HUES64 (cell line): ENCODE measurements around the gene RAB6C. TPM values are rescaled to one million over a fixed set of nuclear protein-coding genes. Genes with fewer than 3 reads are reported as not detected.
"Not testable (repeated sequence)": the region's sequence is repeated elsewhere in the genome, so short reads cannot be mapped to it uniquely, and the experiment has no call there.

ENCODE experiments used
- H3K27ac ChIP-seq: 2 replicates; pipeline ENCODE4 v1.7.0; 2013; ENCODE audit warnings: low read depth, low read length, inconsistent platforms
- H3K27me3 ChIP-seq: 2 replicates; pipeline ENCODE4 v1.6.1; 2013; ENCODE audit warnings: mild to moderate bottlenecking, low read length; ENCODE audit not compliant: insufficient read depth
- H3K36me3 ChIP-seq: 2 replicates; pipeline ENCODE4 v1.6.1; 2013; ENCODE audit warnings: mild to moderate bottlenecking, low read length; ENCODE audit not compliant: insufficient read depth
- H3K4me1 ChIP-seq: 2 replicates; pipeline ENCODE4 v1.6.1; 2013; ENCODE audit warnings: mild to moderate bottlenecking, low read length, moderate library complexity; ENCODE audit not compliant: insufficient read depth
- H3K4me3 ChIP-seq: 2 replicates; pipeline ENCODE4 v1.5.1; 2013; ENCODE audit warnings: mild to moderate bottlenecking, low read length, moderate library complexity
- H3K9ac ChIP-seq: 2 replicates; pipeline ENCODE4 v1.6.1; 2013; ENCODE audit warnings: mild to moderate bottlenecking, low read depth, low read length
- H3K9me3 ChIP-seq: 2 replicates; pipeline ENCODE4 v1.6.1; 2013; ENCODE audit warnings: low read depth, low read length; ENCODE audit not compliant: insufficient read depth
- WGBS: fragments of 150-250, 120-280 bp; methylation state at CpG from one replicate; pipeline ENCODE4 v1.1.7; 2013; ENCODE audit warnings: missing lambda C conversion rate; 5-methylcytosine and 5-hydroxymethylcytosine counted together
- polyA plus RNA-seq, 2 experiments: library from polyadenylated mRNA; stranded (reverse); fragments of 50-300 nt; gene quantifications; one replicate each; pipeline ENCODE4 v1.2.3, GENCODE V29; 2013

Gene RAB6C
- not detected for polyA plus RNA-seq (2013, experiment 1 of 2)
- 0.13 TPM for polyA plus RNA-seq (2013, experiment 2 of 2)

DNA sequence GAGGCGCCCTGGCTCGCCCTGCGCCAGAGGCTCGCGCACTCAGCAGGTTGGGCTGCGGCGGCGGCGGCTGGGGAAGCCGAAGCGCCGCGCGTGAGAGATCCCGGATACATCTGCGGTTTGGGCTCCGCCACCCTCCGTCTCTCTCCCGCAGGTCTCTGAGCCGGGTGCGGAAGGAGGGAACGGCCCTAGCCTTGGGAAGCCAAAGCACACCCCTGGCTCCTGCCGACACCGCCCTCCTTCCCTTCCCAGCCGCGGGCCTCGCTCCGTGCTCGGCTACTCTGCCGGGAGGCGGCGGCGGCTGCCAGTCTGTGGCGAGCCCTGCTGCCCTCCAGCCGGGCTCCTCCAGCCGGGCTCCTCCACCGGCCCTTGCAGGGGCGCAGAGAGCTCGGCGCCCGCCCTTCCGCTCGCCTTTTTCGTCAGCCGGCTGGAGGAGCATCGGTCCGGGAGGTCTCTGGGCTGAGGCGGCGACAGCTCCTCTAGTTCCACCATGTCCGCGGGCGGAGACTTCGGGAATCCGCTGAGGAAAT, at the start of gene RAB6C:
RAB6C (plus strand) TSS at position 38 of the 527 bp plus-strand sequence; CDS start at position 488, 450 bp downstream.
- 1% methylated on average over 48 of the region's 54 CpGs for WGBS
- peaks cover 38% of the 10 kb centered on the region for H3K27me3 ChIP-seq
- H3K4me1 ChIP-seq, H3K9ac ChIP-seq, H3K36me3 ChIP-seq, H3K27ac ChIP-seq, H3K9me3 ChIP-seq: not testable (repeated sequence)
- peak within 1 kb of the TSS; percentile 55 for H3K4me3 ChIP-seq

GRCh38 chr2:129930451-129930850, 49.0 kb upstream of the RAB6C start:
- Histone ChIP-seq H3K4me3 (no peak overlapping the region), H3K27me3 (peaks cover 16% of the 10 kb centered on the region), H3K36me3 (no peaks in the 10 kb centered on the region), H3K4me1 (peaks cover 9% of the 10 kb centered on the region; the same call in 1 of the 2 replicates), H3K9ac (no peak overlapping the region), H3K27ac (no peak overlapping the region), H3K9me3 (no peaks in the 10 kb centered on the region)
- 68% methylated on average over 4 of the region's 6 CpGs for WGBS

GRCh38 chr2:129933387-129933786, 46.1 kb upstream of the RAB6C start:
- not testable (repeated sequence) for H3K9ac ChIP-seq, H3K9me3 ChIP-seq, H3K27ac ChIP-seq, H3K4me3 ChIP-seq, H3K36me3 ChIP-seq
- H3K4me1 ChIP-seq, result peaks cover 10% of the 10 kb centered on the region; the same call in 1 of the 2 replicates
- H3K27me3 ChIP-seq, result peaks cover 16% of the 10 kb centered on the region
- WGBS, result 64% methylated on average over 8 of the region's 8 CpGs

DNA sequence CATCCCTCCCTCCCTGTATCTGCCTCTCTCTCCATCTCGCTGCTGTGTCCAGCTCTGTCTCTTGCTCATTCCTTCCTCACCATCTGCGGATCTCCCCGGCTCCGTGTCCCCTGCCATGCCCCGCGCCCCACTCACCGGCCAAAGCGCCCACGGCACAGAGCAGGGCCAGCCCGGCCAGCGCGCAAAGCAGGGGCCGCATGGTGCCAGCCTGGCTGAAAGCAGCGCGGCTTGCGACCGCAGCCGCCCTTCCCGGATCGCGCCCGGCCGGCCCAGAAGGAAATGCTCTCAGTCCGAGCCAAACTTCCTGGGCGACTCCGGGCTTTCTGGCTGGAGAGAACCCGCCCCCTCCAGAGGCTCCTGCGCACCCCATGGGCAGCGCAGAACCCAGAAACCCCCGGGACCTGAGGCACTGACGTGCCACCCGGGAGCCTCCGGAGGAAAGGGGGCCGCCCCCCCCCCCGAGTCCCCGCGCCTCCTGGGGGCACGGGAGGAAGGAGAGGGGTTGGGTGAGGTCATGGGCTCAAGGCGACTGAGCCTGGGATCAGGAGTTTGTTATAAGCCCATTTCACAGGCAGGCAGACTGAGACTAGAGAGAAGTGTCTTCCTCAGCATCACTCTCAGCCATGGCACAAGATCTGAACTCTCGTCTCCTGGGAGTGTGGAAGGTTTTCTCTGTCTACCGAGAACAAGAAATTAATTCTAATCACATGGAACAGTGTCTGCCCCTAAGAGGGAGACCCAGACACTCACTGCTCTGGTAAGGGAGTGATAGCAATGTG, 45.2 kb upstream of the RAB6C start:
- Histone ChIP-seq H3K27ac (no peak overlapping the region), H3K4me3 (peak overlapping the region; percentile 44), H3K36me3 (no peaks in the 10 kb centered on the region), H3K9ac (peak overlapping the region; percentile 29; the same call in 1 of the 2 replicates), H3K4me1 (peaks cover 10% of the 10 kb centered on the region; the same call in 1 of the 2 replicates), H3K27me3 (peaks cover 16% of the 10 kb centered on the region), H3K9me3 (no peaks in the 10 kb centered on the region)
- WGBS, result 8% methylated on average over 40 of the region's 41 CpGs

DNA sequence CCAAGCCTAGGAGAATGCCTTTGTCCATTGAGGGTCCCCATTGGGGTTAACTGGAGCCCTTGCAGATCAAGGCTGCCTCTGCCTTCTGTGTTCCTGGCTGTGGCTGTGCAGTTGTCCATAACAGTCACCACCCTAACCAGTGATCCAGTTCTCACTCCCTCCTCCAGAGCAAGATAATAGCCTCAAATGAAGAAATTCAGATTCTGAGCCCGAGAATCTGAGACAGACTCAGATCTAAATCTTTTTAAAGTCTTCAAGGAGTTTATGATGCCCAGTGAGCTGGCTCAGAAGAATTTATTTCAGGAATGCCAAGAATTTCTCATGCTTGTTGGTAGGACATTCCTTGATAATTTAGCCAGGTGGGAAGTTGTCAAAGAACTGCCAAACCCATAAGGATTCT, 44.3 kb upstream of the RAB6C start:
- Histone ChIP-seq H3K9ac (peak overlapping the region; percentile 12; the same call in 1 of the 2 replicates), H3K4me1 (peaks cover 10% of the 10 kb centered on the region; the same call in 1 of the 2 replicates), H3K27ac (peak overlapping the region; percentile 6; the same call in 1 of the 2 replicates), H3K36me3 (no peaks in the 10 kb centered on the region), H3K27me3 (peaks cover 16% of the 10 kb centered on the region), H3K9me3 (no peaks in the 10 kb centered on the region), H3K4me3 (no peak overlapping the region)
- WGBS, result 44% methylated on average over 1 of the region's 1 CpG

- Histone ChIP-seq H3K27me3 (peaks cover 16% of the 10 kb centered on the region), H3K27ac (no peak overlapping the region), H3K4me3 (no peak overlapping the region), H3K4me1 (peaks cover 10% of the 10 kb centered on the region; the same call in 1 of the 2 replicates), H3K9ac (no peak overlapping the region), H3K36me3 (no peaks in the 10 kb centered on the region), H3K9me3 (no peaks in the 10 kb centered on the region)
- 85% methylated on average over 5 of the region's 9 CpGs for WGBS
Measured at GRCh38 chr2:129936334-129936934, 43.0 kb upstream of the RAB6C start.

- not testable (repeated sequence) for H3K27ac ChIP-seq, H3K27me3 ChIP-seq, H3K36me3 ChIP-seq, H3K9ac ChIP-seq, H3K4me3 ChIP-seq, H3K9me3 ChIP-seq
- 91% methylated on average over 7 of the region's 7 CpGs for WGBS
- H3K4me1 ChIP-seq, result peaks cover 10% of the 10 kb centered on the region; the same call in 1 of the 2 replicates
Measured at GRCh38 chr2:129938850-129939471, 40.5 kb upstream of the RAB6C start.

DNA sequence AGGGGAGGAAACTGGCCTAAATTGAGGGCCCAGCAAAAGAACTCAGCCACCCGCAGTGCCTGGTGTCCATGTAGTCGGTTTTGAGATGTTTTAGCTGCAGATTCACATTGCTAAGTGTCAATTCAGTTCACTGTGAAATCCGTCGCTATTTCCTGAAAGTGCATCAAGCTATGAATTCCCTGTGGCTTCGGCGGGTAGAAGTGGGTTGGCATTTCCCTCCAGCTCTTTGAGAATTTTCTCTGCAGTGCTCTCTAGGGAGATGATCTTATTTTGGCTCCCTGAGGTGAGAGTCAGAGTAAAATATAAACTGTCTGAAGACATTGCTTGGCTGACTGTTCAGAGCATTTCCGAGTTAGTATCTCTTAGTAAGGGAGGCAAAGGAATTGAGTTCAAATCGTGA, 36.0 kb upstream of the RAB6C start:
- not testable (repeated sequence) for H3K4me1 ChIP-seq, H3K27ac ChIP-seq, H3K27me3 ChIP-seq, H3K9me3 ChIP-seq, H3K36me3 ChIP-seq, H3K4me3 ChIP-seq, H3K9ac ChIP-seq
- WGBS, result 94% methylated on average over 8 of the region's 8 CpGs

- no peak overlapping the region for H3K27ac ChIP-seq
- no peaks in the 10 kb centered on the region for H3K27me3 ChIP-seq
- H3K9ac ChIP-seq, result no peak overlapping the region
- no peaks in the 10 kb centered on the region for H3K9me3 ChIP-seq
- no peaks in the 10 kb centered on the region for H3K4me1 ChIP-seq
- H3K4me3 ChIP-seq, result no peak overlapping the region
- no peaks in the 10 kb centered on the region for H3K36me3 ChIP-seq
Measured at GRCh38 chr2:129945557-129945956, 33.9 kb upstream of the RAB6C start.

GRCh38 chr2:129947712-129948111, 31.8 kb upstream of the RAB6C start:
- not testable (repeated sequence) for H3K27ac ChIP-seq, H3K4me3 ChIP-seq, H3K9me3 ChIP-seq, H3K4me1 ChIP-seq, H3K27me3 ChIP-seq, H3K36me3 ChIP-seq, H3K9ac ChIP-seq
- WGBS, result 44% methylated on average over 2 of the region's 2 CpGs

GRCh38 chr2:129956171-129956570, 23.3 kb upstream of the RAB6C start:
- H3K9ac ChIP-seq, H3K4me1 ChIP-seq, H3K27me3 ChIP-seq, H3K36me3 ChIP-seq, H3K4me3 ChIP-seq, H3K27ac ChIP-seq, H3K9me3 ChIP-seq: not testable (repeated sequence)
- WGBS, result 94% methylated on average over 6 of the region's 6 CpGs
